ENCODE results near the gene KIAA1671. TPM values are rescaled to one million over a fixed set of nuclear protein-coding genes. Genes with fewer than 3 reads are reported as not detected.
"Not testable (repeated sequence)": the region's sequence is repeated elsewhere in the genome, so short reads cannot be mapped to it uniquely, and the experiment has no call there.

Gene KIAA1671
- total RNA-seq, 1 experiment from 2014 or later = 7.3 TPM

- Histone ChIP-seq H3K36me3 (replicated peaks; ENCODE audit: control insufficient read depth, insufficient read depth, low read length) (no peaks in the 10 kb centered on the region), H3K4me3 (ENCODE audit: insufficient read depth, low read depth, low read length) (no peak overlapping the region), H3K27me3 (ENCODE audit: control insufficient read depth, insufficient read depth, low read length) (no peaks in the 10 kb centered on the region)
- DNase-seq = no peak
Observed at GRCh38 chr22:25207553-25208157, 255.1 kb downstream of the KIAA1671 start.

- no peak overlapping the region for H3K4me3 ChIP-seq (ENCODE audit: insufficient read depth, low read depth, low read length)
- H3K36me3 ChIP-seq (replicated peaks; ENCODE audit: control insufficient read depth, insufficient read depth, low read length) = no peaks in the 10 kb centered on the region
- no peak for DNase-seq
- H3K27me3 ChIP-seq (ENCODE audit: control insufficient read depth, insufficient read depth, low read length) = no peaks in the 10 kb centered on the region
Observed at GRCh38 chr22:25208328-25208727, 255.8 kb downstream of the KIAA1671 start.

GRCh38 chr22:25208743-25209505 is 256.4 kb downstream of the KIAA1671 start:
- H3K36me3 ChIP-seq (replicated peaks; ENCODE audit: control insufficient read depth, insufficient read depth, low read length) = no peaks in the 10 kb centered on the region
- peak; percentile 69 for DNase-seq
- H3K27me3 ChIP-seq (ENCODE audit: control insufficient read depth, insufficient read depth, low read length) = no peaks in the 10 kb centered on the region
- H3K4me3 ChIP-seq (ENCODE audit: insufficient read depth, low read depth, low read length) = no peak overlapping the region

GRCh38 chr22:25210793-25211192 is 258.3 kb downstream of the KIAA1671 start:
- Histone ChIP-seq H3K27me3 (ENCODE audit: control insufficient read depth, insufficient read depth, low read length) (no peaks in the 10 kb centered on the region), H3K4me3 (ENCODE audit: insufficient read depth, low read depth, low read length) (no peak overlapping the region), H3K36me3 (replicated peaks; ENCODE audit: control insufficient read depth, insufficient read depth, low read length) (no peaks in the 10 kb centered on the region)
- no peak for DNase-seq

- DNase-seq = no peak
- no peaks in the 10 kb centered on the region for H3K27me3 ChIP-seq (ENCODE audit: control insufficient read depth, insufficient read depth, low read length)
- no peak overlapping the region for H3K4me3 ChIP-seq (ENCODE audit: insufficient read depth, low read depth, low read length)
- no peaks in the 10 kb centered on the region for H3K36me3 ChIP-seq (replicated peaks; ENCODE audit: control insufficient read depth, insufficient read depth, low read length)
Observed at GRCh38 chr22:25212337-25212736, 259.8 kb downstream of the KIAA1671 start.

GRCh38 chr22:25213221-25213620 is 260.7 kb downstream of the KIAA1671 start:
- Histone ChIP-seq H3K4me3 (ENCODE audit: insufficient read depth, low read depth, low read length) (no peak overlapping the region), H3K36me3 (replicated peaks; ENCODE audit: control insufficient read depth, insufficient read depth, low read length) (no peaks in the 10 kb centered on the region), H3K27me3 (ENCODE audit: control insufficient read depth, insufficient read depth, low read length) (no peaks in the 10 kb centered on the region)
- no peak for DNase-seq

GRCh38 chr22:25216230-25216629 is 263.7 kb downstream of the KIAA1671 start:
- H3K36me3 ChIP-seq (replicated peaks; ENCODE audit: control insufficient read depth, insufficient read depth, low read length) = no peaks in the 10 kb centered on the region
- DNase-seq = no peak
- no peak overlapping the region for H3K4me3 ChIP-seq (ENCODE audit: insufficient read depth, low read depth, low read length)
- no peaks in the 10 kb centered on the region for H3K27me3 ChIP-seq (ENCODE audit: control insufficient read depth, insufficient read depth, low read length)

- no peak within 1 kb of the TSS for H3K4me3 ChIP-seq (ENCODE audit: insufficient read depth, low read depth, low read length)
- DNase-seq = peak; percentile 15
- H3K36me3 ChIP-seq (replicated peaks; ENCODE audit: control insufficient read depth, insufficient read depth, low read length) = no peaks in the 10 kb centered on the region
- H3K27me3 ChIP-seq (ENCODE audit: control insufficient read depth, insufficient read depth, low read length) = no peaks in the 10 kb centered on the region
Observed at GRCh38 chr22:25219211-25219689, 266.7 kb downstream of the KIAA1671 start, which contains the start of gene CRYBB2. TSS of gene CRYBB2 (plus strand) at chr22:25219639. CDS start at chr22:25221430, 1,791 bp downstream.

GRCh38 chr22:25219948-25220442 is 267.5 kb downstream of the KIAA1671 start:
- no peaks in the 10 kb centered on the region for H3K36me3 ChIP-seq (replicated peaks; ENCODE audit: control insufficient read depth, insufficient read depth, low read length)
- no peak overlapping the region for H3K4me3 ChIP-seq (ENCODE audit: insufficient read depth, low read depth, low read length)
- DNase-seq = no peak
- H3K27me3 ChIP-seq (ENCODE audit: control insufficient read depth, insufficient read depth, low read length) = no peaks in the 10 kb centered on the region

- H3K4me3 ChIP-seq (ENCODE audit: insufficient read depth, low read depth, low read length) = no peak overlapping the region
- no peaks in the 10 kb centered on the region for H3K27me3 ChIP-seq (ENCODE audit: control insufficient read depth, insufficient read depth, low read length)
- no peaks in the 10 kb centered on the region for H3K36me3 ChIP-seq (replicated peaks; ENCODE audit: control insufficient read depth, insufficient read depth, low read length)
- peak; percentile 15 for DNase-seq
Observed at GRCh38 chr22:25221790-25222189, 269.3 kb downstream of the KIAA1671 start.

- no peak overlapping the region for H3K4me3 ChIP-seq (ENCODE audit: insufficient read depth, low read depth, low read length)
- H3K27me3 ChIP-seq (ENCODE audit: control insufficient read depth, insufficient read depth, low read length) = no peaks in the 10 kb centered on the region
- peak; percentile 17 for DNase-seq
- H3K36me3 ChIP-seq (replicated peaks; ENCODE audit: control insufficient read depth, insufficient read depth, low read length) = no peaks in the 10 kb centered on the region
Observed at GRCh38 chr22:25223269-25223850, 270.8 kb downstream of the KIAA1671 start.

- Histone ChIP-seq H3K4me3 (ENCODE audit: insufficient read depth, low read depth, low read length) (no peak overlapping the region), H3K27me3 (ENCODE audit: control insufficient read depth, insufficient read depth, low read length) (no peaks in the 10 kb centered on the region), H3K36me3 (replicated peaks; ENCODE audit: control insufficient read depth, insufficient read depth, low read length) (no peaks in the 10 kb centered on the region)
- no peak for DNase-seq
Observed at GRCh38 chr22:25228822-25229221, 276.3 kb downstream of the KIAA1671 start.

- not testable (repeated sequence) for H3K27me3 ChIP-seq (ENCODE audit: control insufficient read depth, insufficient read depth, low read length); DNase-seq; H3K36me3 ChIP-seq (replicated peaks; ENCODE audit: control insufficient read depth, insufficient read depth, low read length); H3K4me3 ChIP-seq (ENCODE audit: insufficient read depth, low read depth, low read length)
Observed at GRCh38 chr22:25230760-25231159, 278.2 kb downstream of the KIAA1671 start.

- H3K4me3 ChIP-seq (ENCODE audit: insufficient read depth, low read depth, low read length) = no peak overlapping the region
- DNase-seq = peak; percentile 35
Observed at GRCh38 chr22:25232301-25232700, 279.8 kb downstream of the KIAA1671 start.

GRCh38 chr22:25233706-25234105 is 281.2 kb downstream of the KIAA1671 start:
- DNase-seq; H3K36me3 ChIP-seq (replicated peaks; ENCODE audit: control insufficient read depth, insufficient read depth, low read length); H3K4me3 ChIP-seq (ENCODE audit: insufficient read depth, low read depth, low read length); H3K27me3 ChIP-seq (ENCODE audit: control insufficient read depth, insufficient read depth, low read length): not testable (repeated sequence)

More at GRCh38 chr22:25232301-25232700, 279.8 kb downstream of the KIAA1671 start:
- H3K27me3 ChIP-seq (ENCODE audit: control insufficient read depth, insufficient read depth, low read length) = no peaks in the 10 kb centered on the region; the same call in 1 of the 2 replicates
- H3K36me3 ChIP-seq (replicated peaks; ENCODE audit: control insufficient read depth, insufficient read depth, low read length) = no peaks in the 10 kb centered on the region
